T-helper 9 cell (primary cell): ENCODE results near the gene MCAT.

ENCODE experiments used
- DNase-seq: peaks from one replicate; pipeline ENCODE4 v3.0.0-alpha.2; 2020

Gene MCAT

GRCh38 chr22:43088627-43088983 is 54.6 kb downstream of the MCAT start:
- DNase-seq: no peak

- DNase-seq: no peak
Measured at GRCh38 chr22:43085658-43086606, 57.3 kb downstream of the MCAT start.
